ENCODE measurements around the gene SCG3. TPM values are rescaled to one million over a fixed set of nuclear protein-coding genes. Genes with fewer than 3 reads are reported as not detected.

The SCG3 gene
- total RNA-seq, 2 experiments from 2014 or later, result not detected

- ATAC-seq, result no peak
- Mint-ChIP-seq H3K27ac (peak overlapping the region; percentile 76), H3K9me3 (ENCODE audit: insufficient read depth) (no peaks in the 10 kb centered on the region), H3K4me3 (no peak overlapping the region), H3K27me3 (ENCODE audit: low read depth) (no peaks in the 10 kb centered on the region), H3K36me3 (ENCODE audit: low read depth) (peaks cover 33% of the 10 kb centered on the region), H3K4me1 (ENCODE audit: low read depth) (peaks cover 13% of the 10 kb centered on the region)
- DNase-seq, result peak; percentile 21
- CTCF ChIA-PET, result interaction anchor here (0.7 to 5.8 kb wide), 6 partner anchors 8 to 120 kb away, joined by 3 to 56 read pairs (median 6); no protein-coding TSS in a partner anchor
- POLR2A ChIA-PET, result interaction anchor here (0.6 kb wide), 1 partner anchor 30 kb away, joined by 4 read pairs; no protein-coding TSS in a partner anchor
Measured at GRCh38 chr15:51768018-51768417, 86.7 kb downstream of the SCG3 start.

Other genes with a start within 250 kb of the SCG3 start
- 1 to 10 TPM; 6.8 to 9.2 TPM for gene DMXL2, start 58.7 kb upstream of the SCG3 start, total RNA-seq
- 10 to 100 TPM; 20.6 to 21.9 TPM for gene LYSMD2, start 56.2 kb downstream of the SCG3 start, total RNA-seq
- 10 to 100 TPM; 12.0 to 12.5 TPM for gene TMOD2, start 70.1 kb downstream of the SCG3 start, total RNA-seq
- gene TMOD3, start 148.2 kb downstream of the SCG3 start, total RNA-seq, result 10 to 100 TPM; 73.8 to 74.1 TPM

All from activated CD8-positive, alpha-beta T cell treated with anti-CD3 and anti-CD28 coated beads, Interleukin-2, amount 10 ng/mL, durations not matched to agents 7 days and 5 days (primary cell).